C4-2B (cell line): ENCODE data around the gene POLL.

Experiments used
- CTCF ChIP-seq: fragments of 450-650 bp; conservative IDR thresholded peaks from 2 replicates; pipeline ENCODE4 v1.5.1; 2017; ENCODE audit warnings: mild to moderate bottlenecking
- ZFX ChIP-seq: fragments of 450-650 bp; IDR thresholded peaks from 2 replicates; pipeline ENCODE4 v1.6.1; 2017

- TF ChIP-seq CTCF (no peak), ZFX (no peak)
These were observed 27.6 kb upstream of the POLL start for GRCh38 chr10:101615525-101616116.
